DLD1 (cell line): ENCODE measurements around the gene TBC1D21.

Source experiments
- in situ Hi-C: cut with HindIII; loops from 2 replicates; pipeline ENCODE4 v1.10.0; 2017; ENCODE audit warnings: low sequenced_read_pairs

The TBC1D21 gene

DNA sequence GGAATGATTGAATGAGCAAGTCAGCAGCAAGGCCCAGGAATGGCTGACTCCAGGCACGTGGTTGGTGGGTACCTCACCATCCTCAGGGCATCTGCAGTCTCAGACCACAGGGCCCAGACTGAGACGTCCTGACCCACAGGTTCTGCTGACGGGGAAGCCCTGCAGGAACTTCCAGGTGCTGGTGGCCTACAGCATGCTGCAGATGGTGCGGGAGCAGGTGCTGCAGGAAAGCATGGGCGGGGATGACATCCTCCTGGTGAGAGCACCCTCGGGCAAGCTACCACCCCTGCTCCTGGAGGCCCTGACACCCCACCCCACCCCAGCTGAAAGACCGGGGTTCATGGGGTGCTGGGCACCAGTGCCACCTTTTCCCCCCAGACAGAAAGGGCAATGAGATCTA is 14.1 kb downstream of the TBC1D21 start:
- in situ Hi-C loops: no loop called here

DNA sequence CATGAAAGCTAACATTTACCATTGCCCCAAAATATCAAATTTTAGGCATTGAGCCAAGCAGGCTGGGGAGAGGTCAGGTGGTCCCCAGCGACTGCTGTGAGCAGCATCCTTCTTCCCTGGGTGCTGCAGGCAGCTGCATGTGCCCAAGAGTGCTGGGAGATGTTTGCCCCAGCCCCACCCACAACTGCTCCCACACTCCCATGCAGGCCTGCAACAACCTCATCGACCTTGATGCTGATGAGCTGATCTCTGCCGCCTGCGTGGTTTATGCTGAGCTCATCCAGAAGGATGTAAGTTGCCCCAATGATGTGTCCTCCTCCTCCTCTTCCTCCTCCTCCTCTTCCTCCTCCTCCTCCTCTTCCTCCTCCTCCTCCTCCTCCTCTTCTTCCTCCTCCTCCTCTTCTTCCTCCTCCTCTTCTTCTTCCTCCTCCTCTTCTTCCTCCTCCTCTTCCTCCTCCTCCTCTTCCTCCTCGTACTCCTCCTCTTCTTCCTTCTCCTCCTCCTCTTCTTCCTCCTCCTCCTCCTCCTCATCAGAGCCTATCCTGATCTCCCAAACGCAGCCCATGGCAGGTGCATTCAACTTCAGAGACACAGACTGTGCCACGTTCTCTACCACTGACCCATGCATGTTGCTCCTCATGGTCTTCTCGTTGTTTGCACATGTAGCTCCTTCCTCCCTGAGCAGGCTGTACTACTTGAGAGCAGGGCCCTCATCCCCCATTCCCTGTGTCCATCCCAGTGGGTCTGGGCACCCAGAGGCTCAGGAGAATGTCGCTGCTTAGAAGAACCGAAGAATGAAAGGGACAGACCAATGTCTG is 15.1 kb downstream of the TBC1D21 start:
- in situ Hi-C loops: no loop called here

DNA sequence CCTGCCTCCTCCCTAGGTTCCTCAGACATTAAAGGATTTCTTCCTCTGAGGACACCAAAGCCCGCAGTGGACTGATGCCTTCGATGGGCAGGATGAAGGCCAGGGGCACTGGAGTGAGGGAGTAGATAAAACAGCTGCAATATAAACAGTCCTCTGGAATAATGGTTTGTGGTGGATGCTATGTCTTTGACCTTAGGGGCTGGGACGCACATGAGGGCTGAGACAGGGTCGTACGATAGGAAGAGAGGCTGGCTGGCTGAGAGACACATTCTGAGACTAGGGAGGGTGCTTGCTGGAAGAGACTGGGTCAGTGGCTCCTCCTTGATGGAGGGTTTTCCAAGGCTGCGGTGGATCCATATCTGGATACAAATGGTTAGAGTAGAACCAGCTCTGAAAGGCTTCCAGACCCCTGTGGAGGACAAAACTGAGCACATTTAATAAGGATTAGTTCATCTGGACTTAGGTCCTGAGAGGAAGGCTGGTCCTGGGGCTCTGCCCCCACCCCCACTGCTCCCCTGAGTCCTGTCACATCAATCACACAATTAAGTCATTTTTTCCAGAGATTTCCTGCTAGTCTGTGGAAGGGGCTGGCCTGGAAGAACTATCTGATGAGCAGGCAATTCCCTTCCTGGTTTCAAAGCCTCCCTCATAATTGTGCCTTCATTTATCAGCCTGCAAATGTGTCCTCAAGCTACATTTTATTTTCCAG is 15.8 kb downstream of the TBC1D21 start:
- in situ Hi-C loops: no loop called here

DNA sequence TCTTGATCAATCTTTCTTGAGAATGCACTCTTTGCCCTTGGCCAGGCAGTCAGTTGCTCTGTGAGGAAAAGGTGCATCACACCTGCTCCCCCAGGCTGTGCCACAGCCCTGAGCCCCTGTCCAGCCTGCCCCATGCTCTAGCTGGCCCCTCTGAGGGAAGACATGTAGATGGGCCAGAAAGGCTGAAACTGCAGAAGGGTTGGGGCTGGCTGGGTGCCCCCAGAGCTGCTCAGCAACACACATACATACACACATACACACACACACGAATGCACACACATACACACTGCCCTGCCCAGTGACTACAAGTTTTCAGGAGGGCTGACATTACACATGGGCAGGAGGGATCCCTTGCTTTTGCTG is 16.4 kb downstream of the TBC1D21 start:
- in situ Hi-C loops: no loop called here

DNA sequence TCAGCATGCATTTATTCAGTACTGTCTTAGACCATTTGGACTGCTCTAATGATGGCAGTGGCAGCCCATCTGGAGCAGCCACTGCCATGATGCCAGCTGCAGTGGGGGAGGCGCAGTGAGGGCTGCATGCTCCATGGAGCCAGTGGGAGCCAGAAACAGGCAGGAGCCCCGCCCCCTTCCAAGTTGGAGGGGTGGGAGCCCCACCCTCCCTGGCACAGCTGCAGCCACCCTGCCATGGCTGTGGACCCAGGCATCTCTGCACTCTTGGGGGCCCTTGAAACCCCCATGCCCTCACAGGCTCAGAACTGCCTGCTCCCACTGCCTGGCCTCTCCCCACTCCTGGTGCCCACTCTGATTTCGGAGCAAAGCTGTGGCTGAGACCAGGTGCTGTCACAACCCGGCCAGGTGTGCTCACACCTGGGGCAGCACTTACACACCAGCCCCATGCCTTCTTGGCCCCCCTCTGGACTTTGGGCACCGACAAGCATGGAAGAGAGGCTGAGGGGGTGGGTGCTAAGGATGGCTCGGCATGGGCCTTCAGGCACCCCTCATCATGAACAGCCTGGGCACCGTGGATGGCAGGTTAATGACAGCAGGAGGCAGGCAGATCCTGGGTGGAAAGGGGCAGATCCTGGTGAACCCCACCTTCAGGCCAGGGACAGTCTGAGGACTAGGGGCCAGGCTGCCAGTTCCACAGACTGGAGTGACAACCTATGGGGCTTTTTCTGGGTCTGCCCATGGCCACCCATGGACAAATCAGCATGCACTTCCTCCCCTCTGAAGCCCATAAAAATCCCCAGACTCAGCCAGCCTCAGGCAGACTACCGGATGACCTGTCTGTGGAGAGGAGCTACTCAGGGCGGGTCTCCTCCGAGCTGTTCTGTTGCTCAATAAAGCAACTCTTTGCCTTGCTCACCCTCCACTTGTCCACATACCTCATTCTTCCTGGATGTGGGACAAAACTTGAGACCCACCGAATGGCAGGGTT is 18.3 kb downstream of the TBC1D21 start:
- in situ Hi-C loops: no loop called here

DNA sequence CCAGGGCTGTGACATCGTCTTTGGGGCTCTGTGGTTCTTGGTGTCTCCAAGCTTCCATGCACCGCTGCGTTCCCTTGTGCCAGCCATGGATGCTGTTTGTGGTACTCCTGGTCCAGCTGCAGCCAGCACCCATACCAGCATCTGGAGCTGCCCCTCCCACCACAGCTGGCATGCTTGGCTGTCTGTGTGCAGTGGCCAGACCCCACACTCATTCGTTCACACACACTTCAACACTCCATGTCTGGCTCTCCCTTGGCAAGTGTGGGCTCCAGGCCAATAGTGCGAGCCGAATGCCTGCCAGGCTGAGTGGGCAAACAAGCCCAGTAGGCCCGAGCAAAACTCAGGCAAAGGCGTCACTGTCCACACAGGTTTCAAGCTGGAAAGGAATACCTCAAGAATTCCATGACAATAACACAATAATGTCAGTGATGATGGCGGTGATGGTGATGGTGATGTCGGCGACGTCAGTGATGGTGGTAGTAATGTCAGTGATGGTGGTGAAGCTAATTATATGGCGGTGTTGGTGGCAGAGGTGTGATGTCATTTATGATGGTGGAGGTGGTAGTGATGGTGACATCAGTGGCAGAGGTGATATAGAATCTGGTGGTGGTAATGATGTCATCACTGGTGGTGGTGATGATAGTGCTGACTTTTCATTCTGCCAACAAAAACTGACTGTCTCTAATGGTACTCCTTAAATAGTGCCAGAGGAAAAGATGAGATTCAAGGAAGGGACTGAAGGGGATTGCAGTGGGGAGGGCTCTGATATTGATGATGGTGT is 19.3 kb downstream of the TBC1D21 start:
- in situ Hi-C loops: no loop called here

DNA sequence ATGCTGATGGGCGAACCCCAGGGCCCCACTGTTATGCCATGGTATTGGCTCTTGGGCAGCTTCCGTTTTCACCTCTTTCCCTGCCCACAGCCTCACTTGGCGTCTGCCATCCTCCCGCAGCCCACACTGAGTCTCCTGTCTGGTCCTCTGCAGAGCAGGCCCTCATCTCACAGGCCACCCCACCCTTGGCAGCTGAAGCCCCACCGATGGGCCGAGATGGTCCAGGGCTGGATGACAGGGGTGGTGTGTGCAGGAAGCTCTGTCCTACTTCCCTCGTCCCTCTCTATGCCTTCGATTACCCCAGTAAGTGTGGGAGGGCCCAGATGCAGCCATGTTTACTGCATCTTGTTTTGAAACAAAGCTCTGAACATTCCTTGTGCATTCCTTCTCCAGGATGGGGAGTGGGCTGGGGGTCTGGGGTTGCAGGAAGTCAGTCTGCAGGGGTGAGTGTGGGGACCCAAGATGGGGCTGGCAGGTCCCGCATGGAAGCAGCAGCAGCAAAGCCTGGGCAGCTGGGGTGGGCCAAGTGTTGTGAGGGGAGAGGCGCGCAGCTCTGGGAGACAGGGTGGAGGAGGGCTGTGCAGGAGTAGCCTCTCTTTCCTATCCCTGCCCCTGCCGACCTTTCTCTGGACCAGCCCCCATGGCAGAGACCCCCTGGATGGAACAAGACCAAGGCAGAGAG is 20.9 kb downstream of the TBC1D21 start:
- in situ Hi-C loops: no loop called here

DNA sequence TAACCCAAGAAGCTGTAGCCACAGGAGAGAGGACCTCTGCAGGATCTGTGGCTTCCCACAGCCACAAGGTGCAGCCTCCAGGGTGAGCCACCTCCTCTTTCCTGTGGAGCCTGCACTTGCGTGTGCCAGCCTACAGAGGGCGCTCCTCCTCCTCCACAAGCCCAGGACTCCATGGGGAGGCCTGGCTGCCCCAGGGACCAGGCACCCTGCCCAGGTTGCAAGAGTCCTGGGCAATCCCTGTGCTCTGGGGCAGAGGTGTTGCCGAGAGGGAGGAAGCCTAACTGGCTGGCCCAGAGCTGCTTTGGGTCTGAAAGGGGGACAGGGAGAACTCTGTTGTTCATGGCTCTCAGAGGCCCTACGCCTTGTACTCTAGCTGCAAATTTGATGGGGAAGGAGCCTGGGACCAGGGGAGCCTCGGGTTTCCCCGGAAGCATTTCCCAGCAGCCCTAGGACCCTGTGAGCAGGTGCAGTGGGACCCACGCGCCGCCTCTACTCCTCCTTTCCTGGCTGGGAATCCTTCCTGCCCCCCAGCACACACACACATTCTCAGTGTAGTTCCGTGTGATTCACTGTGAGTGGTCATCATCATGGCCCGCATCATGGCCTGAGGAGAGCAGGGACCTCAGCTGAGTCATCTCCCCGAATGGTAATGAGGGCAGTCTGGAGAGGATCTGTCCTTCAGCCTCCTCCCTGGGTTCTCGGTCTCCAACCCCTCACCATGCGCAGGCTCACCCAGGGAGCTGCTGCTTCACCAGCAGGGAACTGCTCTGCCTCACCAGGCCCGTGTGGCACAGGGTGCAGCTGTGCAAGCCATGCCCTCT is 24.3 kb downstream of the TBC1D21 start:
- in situ Hi-C loops: no loop called here

DNA sequence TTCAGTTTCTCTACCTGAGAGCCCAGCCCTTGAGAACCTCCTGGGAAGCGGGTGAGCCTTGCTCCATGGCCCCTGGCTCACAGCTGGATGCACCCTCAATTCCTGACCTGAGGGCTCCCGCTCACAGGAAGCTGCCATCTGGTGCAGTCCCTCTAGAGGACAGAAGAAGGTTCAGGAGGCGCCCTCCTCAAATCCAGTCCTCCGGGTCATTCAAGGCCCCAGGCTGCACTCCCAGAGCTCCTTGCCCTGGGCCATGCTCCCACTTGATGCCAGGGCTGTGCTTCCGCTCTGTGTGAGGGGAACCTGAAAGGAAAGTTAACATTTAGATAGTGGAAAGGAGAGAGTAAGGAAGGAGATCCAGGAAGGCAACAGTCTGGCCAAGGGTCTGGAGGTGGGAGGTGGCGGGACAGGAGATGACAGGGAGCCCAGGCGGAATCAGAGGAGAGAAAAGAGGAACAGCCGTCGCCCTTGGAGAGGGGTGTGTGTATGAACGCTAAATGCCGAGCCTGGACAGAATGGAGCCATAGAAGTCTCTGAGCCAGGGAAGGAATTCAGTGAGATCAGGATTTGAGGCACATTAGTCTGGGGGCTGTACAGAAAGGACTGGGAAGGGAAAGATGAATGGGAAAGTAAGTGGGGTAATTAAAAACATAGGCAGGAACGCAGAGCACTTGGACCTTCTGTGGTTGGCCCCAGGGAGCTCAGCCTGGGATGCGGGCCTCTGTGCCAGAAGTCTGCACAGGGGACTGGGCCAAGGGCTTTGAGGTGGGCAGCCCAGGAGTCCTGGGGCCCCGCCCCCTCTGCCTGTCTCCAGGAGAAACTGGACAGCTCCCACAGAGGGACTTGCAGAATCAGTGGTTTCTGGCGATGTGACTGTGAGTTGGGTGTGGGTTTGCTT is 26.1 kb downstream of the TBC1D21 start:
- in situ Hi-C loops: no loop called here

DNA sequence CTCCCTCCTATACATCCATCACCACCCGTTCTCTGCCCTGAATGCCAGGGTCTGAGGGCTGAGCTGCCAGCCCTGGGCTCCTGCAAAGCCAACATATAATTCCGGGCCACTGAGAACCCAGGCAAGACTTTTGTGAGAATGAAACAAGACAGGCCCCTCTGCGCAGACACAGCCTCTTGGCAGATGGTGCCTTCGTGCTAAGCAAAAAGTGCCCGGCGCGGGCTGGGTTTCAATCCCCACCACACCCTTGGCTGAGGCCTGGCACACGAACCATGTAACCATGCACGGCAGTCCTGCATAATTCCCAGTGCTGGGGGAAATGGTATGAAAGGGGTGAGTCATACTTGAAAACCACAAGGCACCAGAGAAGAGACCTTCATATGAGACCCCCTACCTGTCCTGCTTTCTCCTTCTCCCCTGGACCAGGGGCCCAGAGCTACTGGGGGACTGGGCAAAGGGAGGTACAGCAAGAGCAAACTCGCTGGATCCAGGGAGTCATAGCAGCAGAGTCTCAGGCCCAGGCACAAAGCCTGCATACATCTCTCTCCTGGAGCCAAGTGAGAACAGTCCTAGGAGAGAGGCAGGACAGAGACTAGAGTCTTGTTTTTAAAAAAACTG is 26.8 kb downstream of the TBC1D21 start:
- in situ Hi-C loops: no loop called here

DNA sequence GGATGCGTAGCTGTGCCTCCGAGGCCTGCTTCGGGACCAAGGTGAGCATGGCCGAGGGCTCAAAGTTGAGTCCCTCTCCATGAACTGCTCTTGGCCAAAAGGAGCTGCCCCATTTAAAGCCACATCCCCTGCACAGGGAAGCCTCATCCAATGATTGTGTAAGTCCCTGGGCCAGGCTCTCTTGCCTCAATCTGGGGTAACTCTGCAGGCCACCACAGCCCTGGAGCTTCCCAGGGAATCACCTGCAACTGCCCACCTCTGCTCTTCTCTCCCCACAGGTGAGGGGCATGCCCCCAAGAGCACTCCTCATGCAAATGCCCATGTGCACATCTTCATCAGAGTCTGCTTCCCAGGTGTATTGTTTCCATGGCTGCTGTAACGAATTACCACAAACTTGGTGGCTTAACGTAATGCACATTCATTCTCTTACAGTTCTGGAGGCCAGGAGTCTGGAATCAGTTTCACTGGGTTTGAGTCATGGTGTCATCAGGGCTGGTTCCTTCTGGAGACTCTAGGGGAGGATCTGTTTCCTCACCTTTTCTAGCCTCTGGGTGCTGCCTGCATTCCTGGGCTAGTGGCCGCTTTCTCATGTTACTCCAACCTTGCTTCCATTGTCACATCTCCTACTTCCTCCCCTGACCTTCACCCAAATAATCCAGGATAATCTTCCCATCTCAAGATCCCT is 27.9 kb downstream of the TBC1D21 start:
- in situ Hi-C loops: no loop called here

DNA sequence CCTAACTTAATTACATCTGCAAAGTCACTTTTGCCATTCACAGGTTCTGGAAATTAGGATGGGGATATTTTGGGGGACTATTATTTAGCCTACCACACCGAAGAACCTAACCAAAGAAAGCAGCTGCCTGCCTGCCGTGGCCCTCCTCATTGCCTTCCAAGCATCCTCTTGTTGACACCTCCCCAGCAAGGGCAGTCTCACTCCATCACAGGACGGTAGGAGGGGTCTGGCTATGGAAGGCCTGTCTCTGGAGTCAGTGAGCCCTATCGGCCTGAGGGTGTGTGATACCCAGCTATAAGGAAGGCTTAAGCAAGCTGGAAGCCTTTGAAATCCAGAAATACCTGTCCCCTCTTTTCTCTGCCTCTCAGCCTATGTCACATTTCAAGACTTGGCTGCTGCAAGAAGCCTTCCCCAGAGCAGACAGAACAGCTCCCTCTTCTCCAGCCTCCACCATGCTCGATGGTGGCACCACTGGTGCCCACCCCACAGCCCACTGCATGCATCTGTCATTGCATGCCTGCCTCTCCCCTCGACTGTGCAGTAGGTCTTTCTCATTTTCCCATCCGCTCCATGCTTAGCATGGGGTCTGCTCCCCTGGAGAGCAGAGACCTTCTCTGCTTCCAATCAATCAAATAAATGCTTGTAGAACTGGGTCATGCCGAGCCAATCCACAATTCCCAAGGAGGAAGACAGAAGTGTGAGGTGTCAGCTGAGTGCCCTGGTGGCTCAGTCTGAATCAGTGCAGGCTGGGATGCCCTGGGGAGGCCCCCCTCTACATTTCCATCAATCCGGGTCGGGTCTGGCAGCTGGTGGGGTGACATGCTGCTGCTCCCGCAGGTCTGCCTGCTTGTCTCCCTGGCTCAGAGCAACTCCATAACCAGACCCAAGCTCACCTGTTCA is 29.0 kb downstream of the TBC1D21 start:
- in situ Hi-C loops: no loop called here

DNA sequence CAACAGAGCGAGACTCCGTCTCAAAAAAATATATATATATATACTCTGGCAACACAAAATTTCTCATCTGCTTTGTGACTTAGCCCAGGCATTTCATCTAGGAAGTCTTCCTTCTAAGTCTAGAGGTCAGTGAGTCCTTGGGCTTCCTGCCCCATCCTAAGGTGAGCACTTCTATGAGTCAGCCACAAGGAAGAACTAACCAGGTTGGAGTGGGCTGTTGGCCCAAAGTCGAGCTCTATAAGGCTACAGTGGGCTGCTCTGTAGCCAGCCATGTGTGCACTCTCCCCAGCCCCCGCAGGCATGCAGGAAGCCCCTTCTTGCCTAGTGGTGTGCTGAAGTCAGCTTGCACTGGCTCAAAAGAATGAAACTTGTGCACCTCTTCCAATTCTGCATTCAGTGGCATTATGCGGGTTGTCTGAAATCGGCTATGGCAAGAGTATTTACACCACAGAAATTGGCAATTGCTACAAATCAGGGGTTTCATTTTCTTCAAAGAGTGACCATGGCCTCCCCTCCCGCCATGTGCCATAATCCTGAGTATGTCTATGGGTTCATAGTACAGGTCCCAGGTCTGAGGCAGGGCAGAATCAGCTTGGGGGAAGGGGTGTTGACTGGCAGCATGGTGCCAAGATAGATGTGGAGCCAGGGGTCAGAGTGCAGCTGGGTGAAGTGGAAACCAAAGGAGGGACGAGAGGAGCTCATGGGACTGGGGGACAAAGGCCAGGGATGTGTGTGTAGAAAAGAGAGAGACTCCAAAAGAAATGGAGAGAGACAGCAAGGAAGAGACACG is 30.9 kb downstream of the TBC1D21 start:
- in situ Hi-C loops: no loop called here

DNA sequence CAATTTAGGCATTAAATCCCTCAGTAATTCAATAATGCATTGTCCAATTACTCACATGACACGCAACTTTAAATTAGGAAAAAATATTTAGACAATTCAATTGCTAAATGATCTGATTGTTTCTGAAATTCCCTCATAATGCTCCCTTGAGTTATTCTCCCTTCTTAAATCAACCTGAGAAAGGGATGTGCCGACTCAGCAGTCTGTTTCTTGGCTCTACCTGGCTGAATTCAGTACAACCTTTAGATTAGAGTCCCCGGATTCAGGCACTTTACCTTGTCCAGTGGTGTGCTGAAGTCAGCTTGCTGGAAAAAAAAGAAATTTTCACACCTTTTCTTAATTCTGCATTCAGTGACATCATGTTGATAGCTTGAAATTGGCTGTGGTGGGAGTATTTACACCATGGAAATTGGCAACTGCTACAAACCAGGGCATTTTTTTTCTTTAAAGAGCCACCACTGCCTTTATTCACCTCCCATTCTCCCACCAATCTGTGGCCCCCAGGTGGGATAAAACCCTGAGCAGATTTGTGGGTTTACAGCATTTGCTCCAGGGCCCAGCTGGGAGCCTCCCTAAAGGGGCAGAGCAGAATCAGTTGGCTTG is 32.0 kb downstream of the TBC1D21 start:
- in situ Hi-C loops: no loop called here
